Measurements from ENCODE around the gene DDX3X. TPM values are rescaled to one million over a fixed set of nuclear protein-coding genes. Genes with fewer than 3 reads are reported as not detected.

DDX3X gene
- total and polyA plus RNA-seq, 9 of the 15 experiments (the other 6 are each of a cell fraction or from before 2014, with no cell fraction given): 51.3 to 232 (median 138) TPM

DNA sequence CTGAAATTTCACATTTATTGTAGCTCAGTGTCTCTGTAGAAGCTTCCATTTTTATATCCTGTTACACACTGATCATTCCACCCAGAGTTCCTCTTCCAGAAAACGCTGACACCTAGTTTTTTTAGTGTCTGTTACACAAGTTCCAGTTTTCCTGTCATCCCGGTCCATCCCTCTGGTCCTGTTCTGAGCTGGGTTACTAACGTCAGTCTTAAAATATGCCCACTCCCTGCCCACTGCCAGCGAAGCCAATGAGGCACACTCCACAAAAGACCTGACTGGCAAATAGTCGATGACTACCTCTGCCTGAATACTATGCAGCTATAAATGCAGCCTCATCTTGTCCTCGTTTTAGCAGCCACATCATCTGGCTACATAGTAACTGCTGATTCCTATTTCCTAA is 30.9 kb upstream of the DDX3X start:
- Histone ChIP-seq H3K4me1 (replicated peaks in 1 of 2; ENCODE audit: control insufficient read depth in 2 of 2, insufficient read depth in 2 of 2, low read length in 2 of 2) (peaks cover 0 to 12% of the 10 kb centered on the region in 2 experiments; a peak in 3 of 5 replicates), H3K79me2 (ENCODE audit: control insufficient read depth, insufficient read depth, low read length) (no peaks in the 10 kb centered on the region), H3K4me2 (ENCODE audit: insufficient read depth, low read length) (no peak overlapping the region), H4K20me1 (replicated peaks; ENCODE audit: control insufficient read depth, insufficient read depth, low read length) (no peaks in the 10 kb centered on the region), H3K27ac (ENCODE audit: extremely low read depth, low read depth, low read length) (no peak overlapping the region), H2AFZ (ENCODE audit: low read depth, low read length) (no peak overlapping the region), H3K9ac (ENCODE audit: insufficient read depth in 1 of 2, low read depth in 2 of 2, low read length in 2 of 2) (no peak overlapping the region), H3K4me3 (no peak overlapping the region), H3K27me3 (ENCODE audit: control insufficient read depth in 2 of 2, insufficient read depth in 2 of 2, low read length in 2 of 2) (no peaks in the 10 kb centered on the region), H3K36me3 (ENCODE audit: control insufficient read depth, insufficient read depth, low read length) (no peaks in the 10 kb centered on the region), H3K9me3 (replicated peaks; ENCODE audit: control insufficient read depth, insufficient read depth, low read depth, low read length) (no peaks in the 10 kb centered on the region), H3K9me1 (ENCODE audit: control insufficient read depth, insufficient read depth, low read length) (no peaks in the 10 kb centered on the region)
- in situ Hi-C loops (cut with MboI): no loop called here
- ATAC-seq (no peak), DNase-seq (ENCODE audit: extremely low read depth in 1 of 4, low spot score in 3 of 4) (no peak), FAIRE-seq (no peak)
- CTCF ChIA-PET (ENCODE audit: low intra/inter-chr PET ratio): no interaction called here
- TF ChIP-seq PBX2 (CRISPR knock-in tag; IDR thresholded peaks at IDR 0.05; ENCODE audit: low read depth): no peak
- no peak for TF ChIP-seq PBX2 (tag; conservative IDR thresholded peaks at IDR 0.05; ENCODE audit: low read depth)
- TF ChIP-seq ZNF316 (IDR thresholded peaks at IDR 0.05): peak; percentile 87
- peak; percentile 76 for TF ChIP-seq C11orf30 (IDR thresholded peaks at IDR 0.05; ENCODE audit: low read depth)
- peak; percentile 74 for TF ChIP-seq MAFF (IDR thresholded peaks at IDR 0.05; ENCODE audit: low read length)
- no peak for TF ChIP-seq SMC3 (conservative IDR thresholded peaks at IDR 0.05; ENCODE audit: insufficient read depth, low read depth, low read length)
- TF ChIP-seq GTF3C2 (IDR thresholded peaks at IDR 0.05; ENCODE audit: borderline replicate concordance, extremely low read depth, insufficient read length): no peak
- TF ChIP-seq KDM2B (CRISPR knock-in tag; IDR thresholded peaks at IDR 0.05): no peak
- peak; percentile 69 for TF ChIP-seq MAFK (IDR thresholded peaks at IDR 0.05; ENCODE audit: low read length)
- TF ChIP-seq MAFG (tag; conservative IDR thresholded peaks at IDR 0.05): peak; percentile 76
- TF ChIP-seq SETDB1 (IDR thresholded peaks at IDR 0.05; ENCODE audit: low read length): no peak
- no peak for TF ChIP-seq RBM39 (optimal IDR thresholded peaks at IDR 0.05; ENCODE audit: low read depth, low read length)
- no peak for TF ChIP-seq MCM3 (IDR thresholded peaks at IDR 0.05)
- intact Hi-C loops (cut with micrococcal nuclease): no loop called here
- 33% methylated on average over 6 of the region's 6 CpGs for WGBS (ENCODE audit: insufficient coverage, low coverage, missing lambda C conversion rate)
- no TSS peak for BruUV-seq (replicated peaks)
- POLR2A ChIA-PET: interaction anchor here (0.7 to 1.2 kb wide), 3 partner anchors 9 to 26 kb away, joined by 3 read pairs; no protein-coding TSS in a partner anchor
